HepG2 (cell line): Measurements from ENCODE around the gene TFAP2E.

ENCODE experiments used
- FOSL1 ChIP-seq: sonication (generic); formaldehyde crosslinking; IDR thresholded peaks from 2 replicates; pipeline ENCODE4 v1.9.0; 2021; ENCODE audit warnings: missing genetic modification reagents, borderline replicate concordance
- FOXM1 ChIP-seq: sonication (generic); formaldehyde crosslinking; IDR thresholded peaks from 2 replicates; pipeline ENCODE4 v1.5.0; 2020; ENCODE audit warnings: missing genetic modification reagents

DNA sequence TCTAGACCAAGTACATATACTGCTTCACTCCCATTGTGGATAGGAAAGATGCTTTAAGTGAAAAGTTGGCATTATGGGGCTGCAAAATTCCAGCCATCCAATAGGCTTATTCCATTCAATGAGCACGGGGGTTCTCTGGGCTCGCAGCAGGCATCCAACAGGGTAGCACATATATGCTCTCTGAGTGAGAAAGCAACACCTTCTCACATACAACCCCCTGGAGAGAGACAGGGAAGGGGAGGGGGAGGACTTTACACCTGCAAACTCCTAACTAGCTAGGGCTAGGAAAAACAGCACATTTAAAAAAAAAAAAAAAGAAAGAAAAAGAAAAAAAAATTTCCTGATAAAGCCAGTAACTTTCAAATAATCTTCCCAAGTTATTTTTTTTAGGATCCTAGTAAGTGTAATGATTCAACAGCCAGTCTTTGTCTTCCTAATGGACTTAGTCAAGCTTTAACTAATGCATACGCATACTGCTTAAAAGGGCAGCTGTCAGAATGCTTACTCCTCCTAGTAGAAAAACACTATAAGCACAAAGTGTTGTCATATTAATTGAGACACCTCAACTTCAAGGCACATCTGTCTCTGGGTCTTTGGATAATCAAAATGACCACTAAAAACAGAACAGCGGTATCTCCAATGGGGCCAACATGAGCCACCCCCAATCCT lies 49.5 kb downstream of the TFAP2E start:
- TF ChIP-seq FOSL1 (CRISPR knock-in tag) (no peak), FOXM1 (no peak)
